GM12878 (cell line): Measurements from ENCODE around the gene SUCO. TPM values are rescaled to one million over a fixed set of nuclear protein-coding genes. Genes with fewer than 3 reads are reported as not detected.

ENCODE experiments used
- CBX3 ChIP-seq: fragments of 200-600 bp; sonication (generic); IDR thresholded peaks from 2 replicates; pipeline ENCODE4 v1.6.1; 2016; ENCODE audit warnings: low read depth, borderline replicate concordance
- DPF2 ChIP-seq: fragments of 450-650 bp; IDR thresholded peaks from 2 replicates; pipeline ENCODE4 v1.6.1; 2017; ENCODE audit warnings: mild to moderate bottlenecking
- EGR1 ChIP-seq, 2 experiments: IDR thresholded peaks; 1 replicate in 1 of 2; 2 replicates in 1 of 2; pipeline ENCODE4 v1.6.1; 2011 to 2012; ENCODE audit warnings: low read depth in 2 of 2, low read length in 2 of 2, borderline replicate concordance in 1 of 2, mild to moderate bottlenecking in 1 of 2, moderate library complexity in 1 of 2
- ETV6 ChIP-seq, 2 experiments: fragments of 450-650 bp in 1 of 2; IDR thresholded peaks in 1 of 2; conservative IDR thresholded peaks in 1 of 2; 2 replicates each; pipeline ENCODE4 v1.6.1; 2014; ENCODE audit warnings: antibody characterized with exemption in 1 of 2, borderline replicate concordance in 1 of 2, low read depth in 1 of 2, mild to moderate bottlenecking in 1 of 2, moderate library complexity in 1 of 2
- GATAD2B ChIP-seq: fragments of 450-650 bp; conservative IDR thresholded peaks from 2 replicates; pipeline ENCODE4 v1.6.1; 2017; ENCODE audit warnings: low read depth, mild to moderate bottlenecking, moderate library complexity
- IKZF1 ChIP-seq: fragments of 450-650 bp; conservative IDR thresholded peaks from 2 replicates; pipeline ENCODE4 v1.6.1; 2017; ENCODE audit warnings: antibody characterized with exemption, mild to moderate bottlenecking
- IKZF2 ChIP-seq, 2 experiments: fragments of 450-650 bp; IDR thresholded peaks; 2 replicates each; pipeline ENCODE4 v1.6.1; 2017; ENCODE audit warnings: mild to moderate bottlenecking in 2 of 2, moderate library complexity in 2 of 2
- KLF5 ChIP-seq: fragments of 450-650 bp; IDR thresholded peaks from 2 replicates; pipeline ENCODE4 v1.6.1; 2014; ENCODE audit warnings: mild to moderate bottlenecking; ENCODE audit not compliant: partially characterized antibody
- LARP7 ChIP-seq: fragments of 450-650 bp; IDR thresholded peaks from 2 replicates; pipeline ENCODE4 v1.6.1; 2017; ENCODE audit warnings: mild to moderate bottlenecking
- MTA3 ChIP-seq: IDR thresholded peaks from 2 replicates; pipeline ENCODE4 v1.6.1; 2012; ENCODE audit warnings: low read length, inconsistent platforms, borderline replicate concordance
- MXI1 ChIP-seq: fragments of 150-350 bp; IDR thresholded peaks from 2 replicates; pipeline ENCODE4 v1.6.1; 2011; ENCODE audit warnings: low read depth, mild to moderate bottlenecking, inconsistent platforms, low read length, improper control_type of control experiment
- NBN ChIP-seq: fragments of 450-650 bp; IDR thresholded peaks from 2 replicates; pipeline ENCODE4 v1.6.1; 2016
- RAD21 ChIP-seq: IDR thresholded peaks from 2 replicates; pipeline ENCODE4 v1.6.1; 2011; ENCODE audit warnings: mild to moderate bottlenecking, low read depth, low read length, moderate library complexity; ENCODE audit not compliant: insufficient read depth
- RAD51 ChIP-seq: fragments of 450-650 bp; IDR thresholded peaks from 2 replicates; pipeline ENCODE4 v1.6.1; 2016; ENCODE audit warnings: moderate library complexity, mild to moderate bottlenecking, inconsistent platforms
- SMAD1 ChIP-seq: fragments of 450-650 bp; IDR thresholded peaks from 2 replicates; pipeline ENCODE4 v1.6.1; 2018; ENCODE audit warnings: mild to moderate bottlenecking, low read depth; ENCODE audit not compliant: partially characterized antibody
- SMARCA5 ChIP-seq: fragments of 450-650 bp; IDR thresholded peaks from 2 replicates; pipeline ENCODE4 v1.6.1; 2017; ENCODE audit warnings: mild to moderate bottlenecking
- polyA plus RNA-seq, 11 experiments: library from polyadenylated mRNA; depleted of rRNA in 4 of 11; unstranded in 6 of 11; stranded (reverse) in 5 of 11; fragments of >200 nt; fragmentation: Nextera tagmentation in 4 of 11; fragmentation: Illumina TruSeq in 1 of 11; extraction: Ambion mirVana in 4 of 11; extraction: Trizol in 1 of 11; gene quantifications; 1 replicate in 1 of 11; 2 replicates in 10 of 11; pipeline versions ENCODE4 v1.2.1 to v1.2.3, GENCODE V29; 2011 to 2016; ENCODE audit warnings: inconsistent platforms in 2 of 11, missing spikeins in 2 of 11, low read depth in 1 of 11
- total RNA-seq, 4 experiments: library from RNA; depleted of rRNA in 3 of 4; stranded (reverse); fragments of >200 nt in 3 of 4; fragmentation: Illumina TruSeq in 1 of 4; extraction: Trizol in 1 of 4; gene quantifications; 2 replicates each; pipeline versions ENCODE4 v1.2.1 to v1.2.3, GENCODE V29; 2013 to 2021
- TF ChIP-seq, protein P1 (sequence below): IDR thresholded peaks from 2 replicates; pipeline ENCODE4 v1.6.1; 2011; ENCODE audit warnings: borderline replicate concordance, low read depth, mild to moderate bottlenecking, moderate library complexity, low read length; ENCODE audit not compliant: insufficient read depth, poor library complexity, severe bottlenecking
- TF ChIP-seq, protein P2 (sequence below): IDR thresholded peaks from 2 replicates; pipeline ENCODE4 v1.6.1; 2011; ENCODE audit warnings: low read depth, low read length, improper control_type of control experiment, borderline replicate concordance
- TF ChIP-seq, protein P3 (sequence below): fragments of 450-650 bp; IDR thresholded peaks from 2 replicates; pipeline ENCODE4 v1.6.1; 2017; ENCODE audit warnings: mild to moderate bottlenecking
- TF ChIP-seq, protein P4 (sequence below): fragments of 150-350 bp; IDR thresholded peaks from 2 replicates; pipeline ENCODE4 v1.6.1; 2014; ENCODE audit warnings: mild to moderate bottlenecking, low read depth, low read length
- TF ChIP-seq, protein P5 (sequence below): fragments of 450-650 bp; IDR thresholded peaks from 2 replicates; pipeline ENCODE4 v1.6.1; 2018; ENCODE audit warnings: borderline replicate concordance, mild to moderate bottlenecking; ENCODE audit not compliant: partially characterized antibody

Gene SUCO
- total and polyA plus RNA-seq, 10 of the 15 experiments (the other 5 are each of a cell fraction or from before 2014, with no cell fraction given): 1.7 to 15.3 (median 8.4) TPM

DNA sequence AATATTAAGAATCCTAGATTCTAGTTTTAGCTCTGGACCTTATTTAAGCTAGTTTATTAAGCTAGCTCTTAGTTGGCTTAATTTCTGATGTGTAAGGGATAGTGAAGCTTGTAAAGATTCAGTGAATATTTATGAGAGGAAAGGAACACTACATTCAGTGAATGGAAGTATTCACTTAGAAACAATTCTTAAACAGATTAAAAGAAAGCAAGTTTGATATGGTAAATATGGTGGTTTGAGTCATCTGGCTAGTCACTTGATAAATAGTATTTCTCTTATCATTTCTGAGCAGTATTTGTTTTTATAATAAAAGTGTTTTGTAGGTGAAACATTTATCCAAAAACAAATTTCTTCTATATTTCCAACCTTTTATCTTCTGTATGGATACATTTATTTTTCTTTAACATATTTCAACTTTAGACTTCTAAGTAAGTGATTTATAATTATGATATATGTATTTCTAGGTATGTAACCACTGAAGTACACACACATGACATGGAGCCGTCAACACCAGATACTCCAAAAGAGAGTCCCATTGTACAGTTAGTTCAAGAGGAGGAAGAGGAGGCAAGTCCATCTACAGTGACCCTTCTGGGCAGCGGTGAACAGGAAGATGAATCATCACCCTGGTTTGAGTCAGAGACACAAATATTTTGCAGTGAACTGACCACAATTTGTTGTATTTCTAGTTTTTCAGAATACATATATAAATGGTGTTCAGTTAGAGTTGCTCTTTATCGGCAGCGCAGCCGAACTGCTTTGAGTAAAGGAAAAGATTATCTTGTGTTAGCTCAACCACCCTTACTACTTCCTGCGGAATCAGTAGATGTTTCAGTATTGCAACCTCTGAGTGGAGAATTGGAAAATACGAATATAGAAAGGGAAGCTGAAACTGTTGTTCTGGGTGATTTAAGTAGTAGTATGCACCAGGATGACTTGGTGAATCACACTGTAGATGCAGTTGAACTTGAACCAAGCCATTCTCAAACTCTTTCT, 55.6 kb downstream of the SUCO start (continued):
- TF ChIP-seq, protein P1, sequence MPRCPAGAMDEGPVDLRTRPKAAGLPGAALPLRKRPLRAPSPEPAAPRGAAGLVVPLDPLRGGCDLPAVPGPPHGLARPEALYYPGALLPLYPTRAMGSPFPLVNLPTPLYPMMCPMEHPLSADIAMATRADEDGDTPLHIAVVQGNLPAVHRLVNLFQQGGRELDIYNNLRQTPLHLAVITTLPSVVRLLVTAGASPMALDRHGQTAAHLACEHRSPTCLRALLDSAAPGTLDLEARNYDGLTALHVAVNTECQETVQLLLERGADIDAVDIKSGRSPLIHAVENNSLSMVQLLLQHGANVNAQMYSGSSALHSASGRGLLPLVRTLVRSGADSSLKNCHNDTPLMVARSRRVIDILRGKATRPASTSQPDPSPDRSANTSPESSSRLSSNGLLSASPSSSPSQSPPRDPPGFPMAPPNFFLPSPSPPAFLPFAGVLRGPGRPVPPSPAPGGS: no peak
- TF ChIP-seq NBN: no peak
- no peak for TF ChIP-seq KLF5
- TF ChIP-seq, protein P2, sequence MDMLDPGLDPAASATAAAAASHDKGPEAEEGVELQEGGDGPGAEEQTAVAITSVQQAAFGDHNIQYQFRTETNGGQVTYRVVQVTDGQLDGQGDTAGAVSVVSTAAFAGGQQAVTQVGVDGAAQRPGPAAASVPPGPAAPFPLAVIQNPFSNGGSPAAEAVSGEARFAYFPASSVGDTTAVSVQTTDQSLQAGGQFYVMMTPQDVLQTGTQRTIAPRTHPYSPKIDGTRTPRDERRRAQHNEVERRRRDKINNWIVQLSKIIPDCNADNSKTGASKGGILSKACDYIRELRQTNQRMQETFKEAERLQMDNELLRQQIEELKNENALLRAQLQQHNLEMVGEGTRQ: no peak
- no peak for TF ChIP-seq MXI1
- no peak for TF ChIP-seq GATAD2B
- TF ChIP-seq CBX3: no peak
- no peak for TF ChIP-seq SMARCA5
- TF ChIP-seq EGR1 (IDR thresholded peaks at IDR 0.05; ENCODE audit: borderline replicate concordance in 1 of 2, low read depth in 2 of 2, low read length in 2 of 2): no peak
- TF ChIP-seq, protein P3, sequence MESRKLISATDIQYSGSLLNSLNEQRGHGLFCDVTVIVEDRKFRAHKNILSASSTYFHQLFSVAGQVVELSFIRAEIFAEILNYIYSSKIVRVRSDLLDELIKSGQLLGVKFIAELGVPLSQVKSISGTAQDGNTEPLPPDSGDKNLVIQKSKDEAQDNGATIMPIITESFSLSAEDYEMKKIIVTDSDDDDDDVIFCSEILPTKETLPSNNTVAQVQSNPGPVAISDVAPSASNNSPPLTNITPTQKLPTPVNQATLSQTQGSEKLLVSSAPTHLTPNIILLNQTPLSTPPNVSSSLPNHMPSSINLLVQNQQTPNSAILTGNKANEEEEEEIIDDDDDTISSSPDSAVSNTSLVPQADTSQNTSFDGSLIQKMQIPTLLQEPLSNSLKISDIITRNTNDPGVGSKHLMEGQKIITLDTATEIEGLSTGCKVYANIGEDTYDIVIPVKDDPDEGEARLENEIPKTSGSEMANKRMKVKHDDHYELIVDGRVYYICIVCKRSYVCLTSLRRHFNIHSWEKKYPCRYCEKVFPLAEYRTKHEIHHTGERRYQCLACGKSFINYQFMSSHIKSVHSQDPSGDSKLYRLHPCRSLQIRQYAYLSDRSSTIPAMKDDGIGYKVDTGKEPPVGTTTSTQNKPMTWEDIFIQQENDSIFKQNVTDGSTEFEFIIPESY: no peak
- TF ChIP-seq DPF2: no peak
- TF ChIP-seq, protein P4, sequence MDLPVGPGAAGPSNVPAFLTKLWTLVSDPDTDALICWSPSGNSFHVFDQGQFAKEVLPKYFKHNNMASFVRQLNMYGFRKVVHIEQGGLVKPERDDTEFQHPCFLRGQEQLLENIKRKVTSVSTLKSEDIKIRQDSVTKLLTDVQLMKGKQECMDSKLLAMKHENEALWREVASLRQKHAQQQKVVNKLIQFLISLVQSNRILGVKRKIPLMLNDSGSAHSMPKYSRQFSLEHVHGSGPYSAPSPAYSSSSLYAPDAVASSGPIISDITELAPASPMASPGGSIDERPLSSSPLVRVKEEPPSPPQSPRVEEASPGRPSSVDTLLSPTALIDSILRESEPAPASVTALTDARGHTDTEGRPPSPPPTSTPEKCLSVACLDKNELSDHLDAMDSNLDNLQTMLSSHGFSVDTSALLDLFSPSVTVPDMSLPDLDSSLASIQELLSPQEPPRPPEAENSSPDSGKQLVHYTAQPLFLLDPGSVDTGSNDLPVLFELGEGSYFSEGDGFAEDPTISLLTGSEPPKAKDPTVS: no peak
- TF ChIP-seq IKZF1: no peak
- TF ChIP-seq IKZF2 (IDR thresholded peaks at IDR 0.05): no peak
- no peak for TF ChIP-seq SMAD1
- TF ChIP-seq MTA3: no peak
- no peak for TF ChIP-seq LARP7
- TF ChIP-seq ETV6 (conservative IDR thresholded peaks at IDR 0.05 in 1 of 2, IDR thresholded peaks at IDR 0.05 in 1 of 2; ENCODE audit: borderline replicate concordance in 1 of 2, low read depth in 1 of 2): peak in 1 of 2 experiments; percentile 83; a peak in 2 of 4 replicates
- TF ChIP-seq RAD51: no peak
- no peak for TF ChIP-seq RAD21
- TF ChIP-seq, protein P5, sequence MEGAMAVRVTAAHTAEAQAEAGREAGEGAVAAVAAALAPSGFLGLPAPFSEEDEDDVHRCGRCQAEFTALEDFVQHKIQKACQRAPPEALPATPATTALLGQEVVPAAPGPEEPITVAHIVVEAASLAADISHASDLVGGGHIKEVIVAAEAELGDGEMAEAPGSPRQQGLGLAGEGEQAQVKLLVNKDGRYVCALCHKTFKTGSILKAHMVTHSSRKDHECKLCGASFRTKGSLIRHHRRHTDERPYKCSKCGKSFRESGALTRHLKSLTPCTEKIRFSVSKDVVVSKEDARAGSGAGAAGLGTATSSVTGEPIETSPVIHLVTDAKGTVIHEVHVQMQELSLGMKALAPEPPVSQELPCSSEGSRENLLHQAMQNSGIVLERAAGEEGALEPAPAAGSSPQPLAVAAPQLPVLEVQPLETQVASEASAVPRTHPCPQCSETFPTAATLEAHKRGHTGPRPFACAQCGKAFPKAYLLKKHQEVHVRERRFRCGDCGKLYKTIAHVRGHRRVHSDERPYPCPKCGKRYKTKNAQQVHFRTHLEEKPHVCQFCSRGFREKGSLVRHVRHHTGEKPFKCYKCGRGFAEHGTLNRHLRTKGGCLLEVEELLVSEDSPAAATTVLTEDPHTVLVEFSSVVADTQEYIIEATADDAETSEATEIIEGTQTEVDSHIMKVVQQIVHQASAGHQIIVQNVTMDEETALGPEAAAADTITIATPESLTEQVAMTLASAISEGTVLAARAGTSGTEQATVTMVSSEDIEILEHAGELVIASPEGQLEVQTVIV: no peak
